PC-9 (cell line): ENCODE results near the gene AIF1.

ENCODE experiments used
- CTCF ChIP-seq: fragments of 200-600 bp; sonication (generic); conservative IDR thresholded peaks from 2 replicates; pipeline ENCODE4 v1.6.1; 2017; ENCODE audit warnings: mixed run types, antibody characterized with exemption, mild to moderate bottlenecking, moderate library complexity
- EZH2 ChIP-seq: fragments of 200-600 bp; sonication (generic); IDR thresholded peaks from 2 replicates; pipeline ENCODE4 v1.8.0; 2017; ENCODE audit warnings: antibody characterized with exemption, low read depth

GRCh38 chr6:31639043-31639442 lies 24.0 kb downstream of the AIF1 start:
- TF ChIP-seq CTCF (no peak), EZH2 (no peak)
